HG03280 (cell line): ENCODE measurements around the gene GAS6.
"Not testable (repeated sequence)": the region's sequence is repeated elsewhere in the genome, so short reads cannot be mapped to it uniquely, and the experiment has no call there.

Experiments
- ATAC-seq: cut with Tn5 transposase; IDR thresholded peaks from one replicate; pipeline ENCODE4 v1.9.1; 2021; ENCODE audit warnings: mild to moderate bottlenecking, moderate library complexity; ENCODE audit not compliant: unreplicated experiment

GAS6 gene

DNA sequence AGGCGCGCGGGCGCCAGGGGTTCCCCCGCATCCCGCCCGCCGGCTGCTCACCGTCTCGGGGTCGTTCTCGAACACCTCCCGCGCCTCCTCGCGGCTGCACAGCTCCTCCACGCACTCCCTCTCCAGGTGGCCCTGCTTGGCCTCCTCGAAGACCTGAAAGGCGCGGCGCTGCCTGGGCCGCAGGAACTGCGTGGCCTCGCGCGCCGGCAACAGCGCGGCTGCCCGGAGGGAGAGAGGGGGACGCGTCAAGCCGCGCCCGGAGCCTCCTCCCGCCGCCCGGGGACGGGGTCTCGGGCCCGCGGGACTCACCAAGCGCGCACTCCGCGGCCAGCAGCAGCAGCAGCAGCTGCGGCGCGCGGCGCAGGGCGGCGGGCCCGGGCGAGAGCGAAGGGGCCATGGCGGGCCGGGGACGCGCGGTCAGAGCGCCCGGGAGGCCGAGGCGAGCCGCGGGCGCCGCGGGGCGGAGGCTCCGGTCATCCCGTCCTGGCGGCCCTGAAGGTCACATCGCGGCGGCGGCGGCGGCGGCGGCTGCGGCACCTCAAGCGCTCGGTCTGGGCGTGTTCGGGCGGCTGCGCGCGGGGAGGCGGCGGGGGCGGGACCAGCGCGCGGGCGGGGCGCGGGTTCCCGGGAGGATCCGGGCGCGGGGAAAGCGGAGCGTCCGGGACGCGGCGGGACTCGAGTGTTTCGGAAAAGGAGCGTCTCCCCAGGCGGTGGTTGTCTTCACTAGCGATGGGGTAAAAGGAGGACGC, at the start of gene GAS6:
TSS of gene GAS6 (minus strand) at position 553 of the 749 bp plus-strand sequence. CDS start at position 397, 156 bp downstream.
- peak; percentile 34 for ATAC-seq

- ATAC-seq: not testable (repeated sequence)
These were observed 49.5 kb upstream of the GAS6 start for GRCh38 chr13:113913408-113913807.

- ATAC-seq: no peak
These were observed 48.7 kb upstream of the GAS6 start for GRCh38 chr13:113912596-113912995.

DNA sequence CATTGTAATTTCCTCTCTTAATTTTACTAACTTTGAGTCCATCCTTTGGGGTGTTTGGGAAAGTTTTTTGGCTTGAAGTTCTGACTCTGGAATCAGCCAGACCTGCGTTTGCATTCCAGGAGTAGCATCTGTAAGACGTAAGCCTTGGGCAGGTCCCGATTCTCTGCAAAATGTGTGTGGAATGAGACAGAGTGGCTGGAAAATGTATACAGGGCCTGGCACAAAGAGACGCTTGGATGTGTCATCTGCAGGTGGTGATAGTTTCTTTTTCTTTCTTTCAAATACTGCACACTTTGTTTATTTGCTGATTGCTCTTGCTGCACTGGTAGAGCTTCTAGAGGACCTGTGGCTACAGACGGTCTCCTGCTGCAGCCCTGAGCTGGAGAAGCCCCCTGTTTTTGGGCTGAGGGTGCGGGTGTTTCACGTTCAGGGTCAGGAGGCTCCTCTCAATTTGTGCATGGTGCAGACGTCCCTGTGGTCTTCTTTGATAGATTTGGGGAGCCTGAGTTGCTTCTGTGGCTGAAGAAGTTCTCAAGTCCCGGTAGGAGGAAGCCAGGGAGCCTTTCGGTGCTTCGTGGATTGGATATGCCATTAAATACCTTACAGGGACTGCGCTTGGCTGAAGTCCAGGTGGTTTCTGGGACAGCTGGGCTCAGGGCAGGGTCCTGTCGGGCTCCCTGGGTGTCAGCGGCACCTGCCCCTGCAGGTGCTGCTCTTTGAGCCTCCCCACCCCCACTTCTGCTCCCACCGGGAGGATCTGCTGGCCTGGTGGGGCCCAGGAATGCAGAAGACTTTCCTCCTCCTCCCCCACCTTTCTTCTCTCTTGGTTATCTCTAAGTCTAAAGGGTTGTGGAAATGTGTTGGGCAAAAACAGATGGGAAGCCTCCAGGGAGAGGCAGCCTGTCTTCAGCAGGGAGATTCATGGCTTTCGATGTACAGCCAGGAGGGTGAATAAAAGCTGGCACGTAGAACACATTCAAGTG, 44.0 kb upstream of the GAS6 start:
- no peak for ATAC-seq

DNA sequence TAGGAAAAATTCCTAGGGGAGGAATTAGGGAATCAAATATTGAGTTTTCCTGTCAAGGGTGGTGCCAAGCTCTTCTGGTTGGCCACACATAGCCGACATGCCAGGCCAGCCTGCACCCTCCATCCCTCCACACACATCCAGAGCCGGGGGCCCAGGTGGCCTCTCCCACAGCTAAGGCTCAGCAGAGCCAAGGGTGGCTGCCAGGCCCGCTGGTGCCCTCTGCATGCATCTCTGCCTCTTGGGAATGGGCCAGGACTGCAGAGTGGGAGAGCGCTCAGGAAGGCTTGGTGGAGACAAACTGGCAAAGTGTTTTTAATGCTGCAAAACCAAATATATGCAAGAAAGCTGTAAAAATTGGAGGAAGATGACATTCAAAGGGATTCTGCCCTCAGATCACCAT, 42.7 kb upstream of the GAS6 start:
- ATAC-seq: no peak

DNA sequence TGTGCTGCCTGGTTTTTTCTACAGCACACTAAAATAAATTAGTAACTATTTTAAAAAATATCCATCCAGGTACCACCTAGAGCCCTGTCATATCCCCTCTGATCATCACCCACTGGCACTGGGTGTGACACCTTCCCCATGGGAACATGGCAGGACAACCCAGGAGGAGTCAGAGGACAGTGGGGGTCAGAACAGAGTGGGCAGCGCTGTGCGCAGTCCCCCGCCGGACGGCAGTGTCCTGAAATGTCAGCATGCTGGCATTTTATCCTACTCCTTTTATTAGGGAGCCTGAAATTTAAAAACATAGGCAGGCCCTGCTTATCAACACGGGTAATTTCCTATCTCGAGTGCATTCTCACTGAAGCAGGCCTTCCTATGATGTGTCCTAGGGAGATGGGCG, 42.1 kb upstream of the GAS6 start:
- no peak for ATAC-seq

DNA sequence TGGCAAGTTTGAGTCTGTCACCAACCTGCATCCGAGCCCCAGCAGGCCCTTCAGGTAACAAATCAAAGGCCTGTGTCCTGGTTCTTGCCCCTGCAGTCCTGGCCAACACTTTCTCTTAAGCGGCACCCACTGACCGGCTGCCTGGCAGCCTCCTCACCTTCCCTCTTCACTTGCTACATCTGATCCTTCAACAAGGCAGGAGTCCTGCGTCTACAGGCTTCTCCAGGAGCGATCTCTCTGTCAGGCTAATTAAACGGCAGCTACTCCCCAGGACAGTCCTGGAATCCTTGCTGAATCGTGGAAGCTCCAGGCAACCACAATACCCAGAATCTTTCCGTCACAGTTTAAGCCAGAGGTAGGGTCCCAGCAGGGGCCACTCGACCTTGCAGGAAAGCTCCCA, 41.1 kb upstream of the GAS6 start:
- ATAC-seq: no peak

- no peak for ATAC-seq
These were observed 40.5 kb upstream of the GAS6 start for GRCh38 chr13:113904411-113904810.

DNA sequence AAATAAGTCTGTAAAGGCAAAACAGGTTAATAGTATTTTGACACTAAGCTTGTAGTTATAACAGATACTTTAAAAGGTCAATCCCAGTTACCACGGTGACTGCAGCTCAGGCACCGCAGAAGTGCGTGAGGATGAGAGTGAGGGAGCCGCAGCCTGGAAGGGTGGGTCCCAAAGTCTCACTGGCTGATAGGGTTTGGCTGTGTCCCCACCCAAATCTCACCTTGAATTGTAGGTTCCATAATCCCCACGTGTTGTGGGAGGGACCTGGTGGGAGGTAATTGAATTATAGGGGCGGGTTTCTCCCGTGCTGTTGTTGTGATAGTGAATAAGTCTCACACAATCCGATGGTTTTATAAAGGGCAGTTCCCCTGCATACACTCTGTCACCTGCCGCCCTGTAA, 40.0 kb upstream of the GAS6 start:
- no peak for ATAC-seq

GRCh38 chr13:113902986-113903775, 39.3 kb upstream of the GAS6 start:
- no peak for ATAC-seq

GRCh38 chr13:113902481-113902880, 38.6 kb upstream of the GAS6 start:
- no peak for ATAC-seq

DNA sequence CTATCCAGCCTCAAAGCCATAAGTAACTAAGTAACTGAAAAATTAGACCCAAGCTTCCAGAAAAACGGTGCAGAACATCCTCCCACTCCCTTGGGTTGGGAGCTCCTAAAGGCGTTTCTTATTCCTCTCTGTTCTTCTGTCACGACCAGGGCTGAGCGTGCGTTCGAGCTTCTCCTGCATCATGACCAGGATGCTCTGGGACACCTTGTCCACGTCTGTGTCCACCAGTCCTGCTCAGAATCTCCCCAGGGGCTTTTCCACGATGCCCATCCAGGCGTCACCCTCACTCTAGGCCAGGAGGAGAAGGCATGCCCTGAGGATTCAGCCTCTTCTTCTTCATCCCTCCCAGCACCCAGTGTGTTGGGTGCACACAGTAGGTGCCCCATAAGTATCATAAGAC, 37.8 kb upstream of the GAS6 start:
- ATAC-seq: no peak

- no peak for ATAC-seq
These were observed 37.4 kb upstream of the GAS6 start for GRCh38 chr13:113901231-113901630.

DNA sequence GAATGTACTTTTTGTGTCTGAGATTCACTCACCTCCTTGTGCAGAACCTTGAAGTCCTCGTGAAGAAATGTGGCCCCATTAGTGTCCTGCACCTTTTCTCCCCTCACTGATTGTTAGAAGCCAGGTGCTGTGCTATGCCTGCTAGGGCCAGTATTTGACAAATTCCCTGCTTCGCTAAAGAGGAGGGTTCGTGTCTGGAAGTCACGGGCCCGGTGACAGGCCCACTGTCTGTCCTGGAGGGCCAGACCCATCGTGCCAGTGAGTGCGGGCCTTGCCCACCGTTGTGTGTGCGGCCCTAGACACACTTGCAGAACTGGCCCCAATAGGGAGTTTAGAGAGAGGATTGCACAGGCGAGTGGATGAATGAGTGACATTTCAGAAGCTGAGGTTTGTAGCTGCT, 36.8 kb upstream of the GAS6 start:
- ATAC-seq: no peak

- ATAC-seq: no peak
These were observed 34.5 kb upstream of the GAS6 start for GRCh38 chr13:113898391-113898790.

GRCh38 chr13:113897966-113898365, 34.1 kb upstream of the GAS6 start:
- ATAC-seq: no peak

- no peak for ATAC-seq
These were observed 33.3 kb upstream of the GAS6 start for GRCh38 chr13:113897161-113897560.

DNA sequence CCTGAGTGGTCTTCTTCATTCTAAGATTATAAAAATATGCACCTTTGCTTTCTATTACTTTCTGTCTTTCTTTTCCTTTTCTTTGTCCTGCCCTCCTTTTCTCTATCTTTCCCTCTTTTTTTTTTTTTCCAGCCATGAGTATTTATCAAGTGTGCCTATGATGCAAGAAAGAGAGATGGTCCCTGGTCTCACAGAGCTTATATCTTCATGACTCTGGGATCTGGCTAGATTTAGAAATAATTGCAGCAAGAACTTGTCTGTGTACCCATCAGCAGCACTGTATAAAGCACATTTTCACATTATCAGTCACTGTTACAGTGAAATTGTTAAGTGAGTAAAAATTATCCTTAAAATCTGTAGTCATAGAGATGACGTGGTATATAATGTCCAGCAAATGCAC, 31.6 kb upstream of the GAS6 start:
- no peak for ATAC-seq

GRCh38 chr13:113890774-113891480, 27.1 kb upstream of the GAS6 start:
- ATAC-seq: no peak

DNA sequence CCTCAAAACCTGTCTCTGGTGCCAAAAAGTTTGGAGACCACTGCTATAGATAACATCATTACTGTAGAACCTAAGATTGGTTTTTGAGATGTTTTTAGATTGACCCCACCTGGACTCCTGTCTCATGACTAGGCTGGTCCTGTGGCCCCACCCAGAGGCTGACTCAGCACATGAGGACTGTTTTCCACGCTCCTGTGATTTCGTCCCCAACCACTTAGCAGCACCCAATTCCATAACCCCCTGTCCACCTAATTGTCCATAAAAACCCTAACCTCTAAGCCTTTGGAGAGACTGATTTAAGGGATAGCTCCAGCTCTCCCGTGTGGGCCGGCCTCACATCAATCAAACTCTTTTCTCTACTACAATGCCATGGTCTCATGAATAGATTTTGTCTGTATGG, 25.6 kb upstream of the GAS6 start:
- no peak for ATAC-seq
